Liver (tissue), 9 donors: ENCODE results near the gene LYRM4. TPM values are rescaled to one million over a fixed set of nuclear protein-coding genes. Genes with fewer than 3 reads are reported as not detected.

ENCODE experiments used
- DNase-seq: peaks from one replicate; pipeline ENCODE4 v3.0.0-alpha.2; 2017; ENCODE audit warnings: low spot score
- H3K27ac ChIP-seq, 2 donors: one replicate each; pipeline ENCODE4 v1.7.0; 2013; ENCODE audit warnings: inconsistent platforms in 2 of 2, low read length in 2 of 2, control low read depth in 1 of 2, low read depth in 1 of 2, mild to moderate bottlenecking in 1 of 2
- H3K27me3 ChIP-seq, 4 donors: one replicate each; pipeline versions ENCODE4 v1.6.1 to v1.7.0; 2013; ENCODE audit warnings: low read length in 3 of 4, inconsistent platforms in 1 of 4, mild to moderate bottlenecking in 1 of 4, moderate library complexity in 1 of 4; ENCODE audit not compliant: control insufficient read depth in 4 of 4, insufficient read depth in 4 of 4
- H3K36me3 ChIP-seq, 4 donors: one replicate each; pipeline versions ENCODE4 v1.6.1 to v1.7.0; 2013; ENCODE audit warnings: low read length in 3 of 4, mild to moderate bottlenecking in 3 of 4, low read depth in 1 of 4, moderate library complexity in 1 of 4; ENCODE audit not compliant: control insufficient read depth in 4 of 4, insufficient read depth in 3 of 4
- H3K4me1 ChIP-seq, 4 donors: one replicate each; pipeline versions ENCODE4 v1.6.1 to v1.7.0; 2013; ENCODE audit warnings: low read length in 3 of 4, mild to moderate bottlenecking in 3 of 4, moderate library complexity in 1 of 4; ENCODE audit not compliant: control insufficient read depth in 4 of 4, insufficient read depth in 4 of 4
- H3K4me3 ChIP-seq, 3 donors: one replicate each; pipeline versions ENCODE4 v1.6.1 to v1.7.0; 2013; ENCODE audit warnings: low read length in 3 of 3, control low read depth in 1 of 3, low read depth in 1 of 3, mild to moderate bottlenecking in 1 of 3
- H3K9ac ChIP-seq, 2 donors: one replicate each; pipeline ENCODE4 v1.7.0; 2013; ENCODE audit warnings: low read length in 2 of 2, mild to moderate bottlenecking in 2 of 2, moderate library complexity in 2 of 2, control low read depth in 1 of 2, low read depth in 1 of 2
- H3K9me3 ChIP-seq, 4 donors: one replicate each; pipeline versions ENCODE4 v1.6.1 to v1.7.0; 2013; ENCODE audit warnings: low read length in 3 of 4; ENCODE audit not compliant: control insufficient read depth in 4 of 4
- FOXA1 ChIP-seq: IDR thresholded peaks from 2 replicates; pipeline ENCODE4 v1.6.1; 2016; ENCODE audit warnings: antibody characterized with exemption
- GABPA ChIP-seq, 2 donors: IDR thresholded peaks in 1 of 2; conservative IDR thresholded peaks in 1 of 2; 2 replicates each; pipeline ENCODE4 v1.6.1; 2016; ENCODE audit warnings: antibody characterized with exemption in 2 of 2, mild to moderate bottlenecking in 1 of 2, moderate library complexity in 1 of 2
- HNF4A ChIP-seq, 2 donors: conservative IDR thresholded peaks; 2 replicates each; pipeline ENCODE4 v1.6.1; 2016; ENCODE audit warnings: antibody characterized with exemption in 2 of 2, mild to moderate bottlenecking in 2 of 2
- JUND ChIP-seq, 2 donors: IDR thresholded peaks; 2 replicates each; pipeline ENCODE4 v1.6.1; 2016; ENCODE audit warnings: antibody characterized with exemption in 2 of 2
- NR2F2 ChIP-seq: IDR thresholded peaks from 2 replicates; pipeline ENCODE4 v1.6.1; 2016; ENCODE audit warnings: antibody characterized with exemption
- RAD21 ChIP-seq, 2 donors: IDR thresholded peaks; 2 replicates each; pipeline ENCODE4 v1.6.1; 2016; ENCODE audit warnings: antibody characterized with exemption in 2 of 2, mild to moderate bottlenecking in 2 of 2
- SP1 ChIP-seq: IDR thresholded peaks from 2 replicates; pipeline ENCODE4 v1.6.1; 2018; ENCODE audit warnings: antibody characterized with exemption, mild to moderate bottlenecking
- TAF1 ChIP-seq: conservative IDR thresholded peaks from 2 replicates; pipeline ENCODE4 v1.6.1; 2016; ENCODE audit warnings: antibody characterized with exemption, mild to moderate bottlenecking
- WGBS: extraction: QIAGEN DNeasy Blood & Tissue Kit; methylation state at CpG from one replicate; pipeline ENCODE4 v1.1.7; 2013; 5-methylcytosine and 5-hydroxymethylcytosine counted together
- polyA plus RNA-seq, 2 donors: library from polyadenylated mRNA; stranded (reverse) in 1 of 2; unstranded in 1 of 2; fragments of 200-250 nt in 1 of 2; fragments of >200 nt in 1 of 2; fragmentation: Nextera tagmentation in 1 of 2; extraction: Ambion mirVana in 1 of 2; gene quantifications; one replicate each; pipeline versions ENCODE4 v1.2.1 to v1.2.3, GENCODE V29; 2013 to 2015
- total RNA-seq, 2 donors: library from RNA; depleted of rRNA; stranded (reverse); fragments of >200 nt; gene quantifications; one replicate each; pipeline ENCODE4 v1.2.3, GENCODE V29; 2014
- TF ChIP-seq, protein P1 (sequence below): IDR thresholded peaks from 2 replicates; pipeline ENCODE4 v1.6.1; 2016; ENCODE audit warnings: antibody characterized with exemption
- TF ChIP-seq, protein P2 (sequence below): IDR thresholded peaks from 2 replicates; pipeline ENCODE4 v1.6.1; 2016; ENCODE audit warnings: antibody characterized with exemption
- donor health status: healthy.
- donor health status: healthy.
- donor health status: healthy.
- donor health status: healthy.
- donor health status: healthy.

LYRM4 gene
- total and polyA plus RNA-seq, 4 donors, result 4.4 to 13.1 (median 6.5) TPM

DNA sequence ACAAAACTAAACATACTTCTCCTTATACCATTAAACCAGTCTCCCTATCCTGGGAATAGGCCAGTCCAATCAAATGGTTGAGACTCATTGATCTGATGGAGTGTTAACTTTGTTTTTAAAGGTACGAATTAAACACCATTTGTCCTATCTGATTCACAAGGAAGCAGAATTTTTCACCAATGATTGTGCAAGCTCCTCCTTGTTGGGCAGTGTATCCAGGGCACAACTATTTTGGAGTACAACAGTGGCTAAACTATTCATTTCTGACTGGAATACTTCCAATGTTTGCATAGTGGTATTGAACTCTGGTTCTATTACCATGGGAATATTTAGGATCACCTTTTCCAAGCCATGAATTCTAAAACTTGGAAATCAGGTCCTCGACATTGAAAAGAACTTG, 181.1 kb downstream of the LYRM4 start:
- H3K27ac ChIP-seq, result no peak overlapping the region
- WGBS, result 82% methylated on average over 2 of the region's 2 CpGs
- no peak for TF ChIP-seq TAF1
- TF ChIP-seq, protein P1, sequence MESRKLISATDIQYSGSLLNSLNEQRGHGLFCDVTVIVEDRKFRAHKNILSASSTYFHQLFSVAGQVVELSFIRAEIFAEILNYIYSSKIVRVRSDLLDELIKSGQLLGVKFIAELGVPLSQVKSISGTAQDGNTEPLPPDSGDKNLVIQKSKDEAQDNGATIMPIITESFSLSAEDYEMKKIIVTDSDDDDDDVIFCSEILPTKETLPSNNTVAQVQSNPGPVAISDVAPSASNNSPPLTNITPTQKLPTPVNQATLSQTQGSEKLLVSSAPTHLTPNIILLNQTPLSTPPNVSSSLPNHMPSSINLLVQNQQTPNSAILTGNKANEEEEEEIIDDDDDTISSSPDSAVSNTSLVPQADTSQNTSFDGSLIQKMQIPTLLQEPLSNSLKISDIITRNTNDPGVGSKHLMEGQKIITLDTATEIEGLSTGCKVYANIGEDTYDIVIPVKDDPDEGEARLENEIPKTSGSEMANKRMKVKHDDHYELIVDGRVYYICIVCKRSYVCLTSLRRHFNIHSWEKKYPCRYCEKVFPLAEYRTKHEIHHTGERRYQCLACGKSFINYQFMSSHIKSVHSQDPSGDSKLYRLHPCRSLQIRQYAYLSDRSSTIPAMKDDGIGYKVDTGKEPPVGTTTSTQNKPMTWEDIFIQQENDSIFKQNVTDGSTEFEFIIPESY, result no peak
- TF ChIP-seq FOXA1, result no peak
- no peak for TF ChIP-seq RAD21 (IDR thresholded peaks at IDR 0.05)
- no peak for TF ChIP-seq NR2F2
- TF ChIP-seq HNF4A (conservative IDR thresholded peaks at IDR 0.05), result no peak

DNA sequence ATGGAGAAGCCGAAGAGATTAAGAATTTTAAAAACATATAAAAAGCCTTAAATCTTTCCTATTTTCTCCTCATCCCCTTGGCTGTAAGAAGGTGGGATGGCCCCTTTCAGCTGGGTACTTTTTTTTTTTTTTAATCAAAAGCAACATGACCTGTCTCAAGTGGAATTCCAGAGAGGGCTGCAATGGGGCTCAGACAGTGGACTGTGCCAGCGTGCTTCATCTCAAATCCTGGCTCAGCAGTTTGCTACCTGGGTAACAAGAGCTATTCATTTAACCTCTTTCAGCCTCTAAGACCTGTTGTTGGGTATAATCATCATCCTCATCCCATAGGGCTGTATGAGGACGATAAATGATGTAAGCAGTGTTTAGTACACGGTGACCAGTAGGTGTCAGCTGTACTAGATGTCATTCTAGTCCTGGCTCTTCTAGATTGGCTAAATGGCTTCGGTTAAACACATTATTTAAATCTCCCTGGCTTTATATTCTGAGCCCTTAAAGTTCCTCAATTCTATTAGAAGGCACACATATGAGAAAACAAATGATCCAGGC, 182.6 kb downstream of the LYRM4 start:
- no peaks in the 10 kb centered on the region for H3K9me3 ChIP-seq
- no peak overlapping the region for H3K27ac ChIP-seq
- DNase-seq, result no peak
- no peaks in the 10 kb centered on the region for H3K36me3 ChIP-seq
- no peak overlapping the region for H3K4me3 ChIP-seq
- TF ChIP-seq RAD21 (IDR thresholded peaks at IDR 0.05) (peak; percentile 26 to 62), TAF1 (no peak)
- TF ChIP-seq, protein P1, result no peak
- H3K9ac ChIP-seq, result no peak overlapping the region
- 65% methylated on average over 5 of the region's 5 CpGs for WGBS
- H3K4me1 ChIP-seq, result no peaks in the 10 kb centered on the region
- no peaks in the 10 kb centered on the region for H3K27me3 ChIP-seq

More for the DNA sequence above, 181.1 kb downstream of the LYRM4 start:
- Histone ChIP-seq H3K4me1 (peaks cover 0 to under 1% (median 0%) of the 10 kb centered on the region in 4 donors), H3K27me3 (no peaks in the 10 kb centered on the region), H3K36me3 (no peaks in the 10 kb centered on the region), H3K9ac (no peak overlapping the region), H3K9me3 (no peaks in the 10 kb centered on the region), H3K4me3 (no peak overlapping the region)
- DNase-seq, result no peak

DNA sequence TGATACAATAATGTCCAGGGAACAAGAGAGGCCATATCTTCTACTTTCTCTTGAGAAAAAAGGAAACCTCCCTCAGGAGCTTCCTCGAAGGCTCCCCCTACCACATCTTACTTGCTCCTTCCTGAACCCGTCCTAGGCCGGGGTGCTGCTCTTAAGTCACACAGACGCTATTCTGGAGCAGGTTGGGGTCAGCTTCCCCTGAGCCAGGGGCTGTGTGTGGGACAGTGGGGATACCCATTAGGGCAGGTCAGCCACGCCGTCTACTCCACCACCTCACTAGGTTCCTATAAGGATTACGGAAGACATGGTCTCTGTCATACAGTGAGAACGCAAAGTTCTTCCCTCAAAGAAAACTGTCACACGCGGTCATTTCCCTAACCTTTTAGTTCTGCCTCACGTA, 183.8 kb downstream of the LYRM4 start:
- Histone ChIP-seq H3K4me3 (no peak overlapping the region), H3K36me3 (no peaks in the 10 kb centered on the region), H3K9ac (no peak overlapping the region), H3K9me3 (no peaks in the 10 kb centered on the region), H3K27ac (no peak overlapping the region), H3K4me1 (no peaks in the 10 kb centered on the region), H3K27me3 (no peaks in the 10 kb centered on the region)
- TF ChIP-seq JUND (IDR thresholded peaks at IDR 0.05) (no peak), TAF1 (no peak), SP1 (no peak), HNF4A (conservative IDR thresholded peaks at IDR 0.05) (no peak), GABPA (IDR thresholded peaks at IDR 0.05 in 1 of 2, conservative IDR thresholded peaks at IDR 0.05 in 1 of 2) (no peak)
- TF ChIP-seq, protein P2, sequence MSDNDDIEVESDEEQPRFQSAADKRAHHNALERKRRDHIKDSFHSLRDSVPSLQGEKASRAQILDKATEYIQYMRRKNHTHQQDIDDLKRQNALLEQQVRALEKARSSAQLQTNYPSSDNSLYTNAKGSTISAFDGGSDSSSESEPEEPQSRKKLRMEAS, result no peak
- DNase-seq, result no peak
- WGBS, result 93% methylated on average over 11 of the region's 11 CpGs
